Sigmoid colon (tissue), 4 donors: ENCODE data around the gene CHAC1.

ENCODE experiments used
- EP300 ChIP-seq, 4 donors: sonication (generic); formaldehyde crosslinking; IDR thresholded peaks; one replicate each; pipeline ENCODE4 v1.6.1; 2017; ENCODE audit warnings: antibody characterized with exemption in 4 of 4
- POLR2A ChIP-seq, 2 donors: fragments of 450-650 bp; IDR thresholded peaks; one replicate each; pipeline ENCODE4 v1.6.1; 2016; ENCODE audit warnings: antibody characterized with exemption in 2 of 2, mild to moderate bottlenecking in 2 of 2, moderate library complexity in 2 of 2
- TF ChIP-seq, protein P1 (sequence below), 4 experiments: fragments of 450-650 bp in 3 of 4; fragments of 200-600 bp in 1 of 4; IDR thresholded peaks; one replicate each; pipeline ENCODE4 v1.5.1; 2016 to 2019; ENCODE audit warnings: antibody characterized with exemption in 4 of 4, mild to moderate bottlenecking in 3 of 4, moderate library complexity in 2 of 4

DNA sequence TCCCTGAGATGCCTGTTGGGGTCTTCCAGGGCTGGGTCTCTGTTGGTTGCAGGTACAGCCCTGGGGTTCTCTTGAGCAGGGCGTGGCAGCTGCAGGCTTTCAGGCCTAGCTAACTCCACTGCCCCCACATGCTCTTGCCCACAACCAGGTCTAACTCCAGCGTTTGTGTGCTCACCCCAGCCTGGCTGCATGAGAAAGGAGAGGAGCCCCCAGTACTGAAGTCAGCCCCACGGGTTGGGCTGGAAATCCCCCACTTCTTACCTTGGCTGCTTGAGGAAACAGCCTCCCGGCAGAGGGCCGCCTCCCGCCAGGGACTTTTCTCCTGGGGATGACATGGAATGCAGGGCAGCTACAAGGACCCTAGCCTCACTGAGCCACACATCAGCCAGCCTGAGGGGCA lies 40.8 kb upstream of the CHAC1 start:
- TF ChIP-seq, protein P1, sequence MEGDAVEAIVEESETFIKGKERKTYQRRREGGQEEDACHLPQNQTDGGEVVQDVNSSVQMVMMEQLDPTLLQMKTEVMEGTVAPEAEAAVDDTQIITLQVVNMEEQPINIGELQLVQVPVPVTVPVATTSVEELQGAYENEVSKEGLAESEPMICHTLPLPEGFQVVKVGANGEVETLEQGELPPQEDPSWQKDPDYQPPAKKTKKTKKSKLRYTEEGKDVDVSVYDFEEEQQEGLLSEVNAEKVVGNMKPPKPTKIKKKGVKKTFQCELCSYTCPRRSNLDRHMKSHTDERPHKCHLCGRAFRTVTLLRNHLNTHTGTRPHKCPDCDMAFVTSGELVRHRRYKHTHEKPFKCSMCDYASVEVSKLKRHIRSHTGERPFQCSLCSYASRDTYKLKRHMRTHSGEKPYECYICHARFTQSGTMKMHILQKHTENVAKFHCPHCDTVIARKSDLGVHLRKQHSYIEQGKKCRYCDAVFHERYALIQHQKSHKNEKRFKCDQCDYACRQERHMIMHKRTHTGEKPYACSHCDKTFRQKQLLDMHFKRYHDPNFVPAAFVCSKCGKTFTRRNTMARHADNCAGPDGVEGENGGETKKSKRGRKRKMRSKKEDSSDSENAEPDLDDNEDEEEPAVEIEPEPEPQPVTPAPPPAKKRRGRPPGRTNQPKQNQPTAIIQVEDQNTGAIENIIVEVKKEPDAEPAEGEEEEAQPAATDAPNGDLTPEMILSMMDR (IDR thresholded peaks at IDR 0.05), result no peak
- no peak for TF ChIP-seq POLR2A (IDR thresholded peaks at IDR 0.05)
- TF ChIP-seq EP300 (IDR thresholded peaks at IDR 0.05), result no peak
